ENCODE measurements around the gene SLF1.

SLF1 gene

GRCh38 chr5:94661086-94661485 is 42.6 kb downstream of the SLF1 start:
- DNase-seq (ENCODE audit: low read depth in 2 of 2): no peak

- DNase-seq (ENCODE audit: low read depth in 2 of 2): no peak
Observed at GRCh38 chr5:94667937-94668336, 49.5 kb downstream of the SLF1 start.

- no peak for DNase-seq (ENCODE audit: low read depth in 2 of 2)
Observed at GRCh38 chr5:94670726-94671125, 52.3 kb downstream of the SLF1 start.

- DNase-seq (ENCODE audit: low read depth in 2 of 2): no peak
Observed at GRCh38 chr5:94672746-94673145, 54.3 kb downstream of the SLF1 start.

GRCh38 chr5:94674490-94675382 is 56.3 kb downstream of the SLF1 start:
- DNase-seq (ENCODE audit: low read depth in 2 of 2): no peak

GRCh38 chr5:94675965-94676618 is 57.6 kb downstream of the SLF1 start:
- DNase-seq (ENCODE audit: low read depth in 2 of 2): no peak

- no peak for DNase-seq (ENCODE audit: low read depth in 2 of 2)
Observed at GRCh38 chr5:94682814-94683520, 64.5 kb downstream of the SLF1 start.

GRCh38 chr5:94689908-94690307 is 71.4 kb downstream of the SLF1 start:
- DNase-seq (ENCODE audit: low read depth in 2 of 2): no peak

- DNase-seq (ENCODE audit: low read depth in 2 of 2): no peak
Observed at GRCh38 chr5:94690778-94691177, 72.3 kb downstream of the SLF1 start.

- no peak for DNase-seq (ENCODE audit: low read depth in 2 of 2)
Observed at GRCh38 chr5:94691291-94691690, 72.8 kb downstream of the SLF1 start.

GRCh38 chr5:94691949-94692348 is 73.5 kb downstream of the SLF1 start:
- no peak for DNase-seq (ENCODE audit: low read depth in 2 of 2)

- no peak for DNase-seq (ENCODE audit: low read depth in 2 of 2)
Observed at GRCh38 chr5:94692581-94692980, 74.1 kb downstream of the SLF1 start.

- DNase-seq (ENCODE audit: low read depth in 2 of 2): no peak
Observed at GRCh38 chr5:94693043-94693822, 74.8 kb downstream of the SLF1 start.

GRCh38 chr5:94693845-94694370 is 75.4 kb downstream of the SLF1 start:
- no peak for DNase-seq (ENCODE audit: low read depth in 2 of 2)

GRCh38 chr5:94694671-94695070 is 76.2 kb downstream of the SLF1 start:
- DNase-seq (ENCODE audit: low read depth in 2 of 2): no peak

GRCh38 chr5:94698197-94698596 is 79.7 kb downstream of the SLF1 start:
- no peak for DNase-seq (ENCODE audit: low read depth in 2 of 2)

GRCh38 chr5:94699562-94699961 is 81.1 kb downstream of the SLF1 start:
- DNase-seq (ENCODE audit: low read depth in 2 of 2): no peak

- DNase-seq (ENCODE audit: low read depth in 2 of 2): no peak
Observed at GRCh38 chr5:94700592-94700991, 82.1 kb downstream of the SLF1 start.

GRCh38 chr5:94702729-94703128 is 84.3 kb downstream of the SLF1 start:
- DNase-seq (ENCODE audit: low read depth in 2 of 2): no peak

GRCh38 chr5:94705427-94705826 is 87.0 kb downstream of the SLF1 start:
- no peak for DNase-seq (ENCODE audit: low read depth in 2 of 2)

GRCh38 chr5:94707359-94707758 is 88.9 kb downstream of the SLF1 start:
- DNase-seq (ENCODE audit: low read depth in 2 of 2): no peak

- DNase-seq (ENCODE audit: low read depth in 2 of 2): no peak
Observed at GRCh38 chr5:94709277-94709676, 90.8 kb downstream of the SLF1 start.

Data from stimulated activated CD8-positive, alpha-beta memory T cell treated with anti-CD3 and anti-CD28 coated beads, Interleukin-15, amount 100 ng/mL, for 4 hours (primary cell).